Putamen (tissue), 1 donor: Measurements from ENCODE around the gene CD164.
A peak's percentile ranks its signal among the peaks of the same experiment; 100 is the strongest.

Experiments used
- DNase-seq: peaks from one replicate; pipeline ENCODE4 v3.0.0-alpha.2; 2016; ENCODE audit warnings: low spot score

Gene CD164

DNA sequence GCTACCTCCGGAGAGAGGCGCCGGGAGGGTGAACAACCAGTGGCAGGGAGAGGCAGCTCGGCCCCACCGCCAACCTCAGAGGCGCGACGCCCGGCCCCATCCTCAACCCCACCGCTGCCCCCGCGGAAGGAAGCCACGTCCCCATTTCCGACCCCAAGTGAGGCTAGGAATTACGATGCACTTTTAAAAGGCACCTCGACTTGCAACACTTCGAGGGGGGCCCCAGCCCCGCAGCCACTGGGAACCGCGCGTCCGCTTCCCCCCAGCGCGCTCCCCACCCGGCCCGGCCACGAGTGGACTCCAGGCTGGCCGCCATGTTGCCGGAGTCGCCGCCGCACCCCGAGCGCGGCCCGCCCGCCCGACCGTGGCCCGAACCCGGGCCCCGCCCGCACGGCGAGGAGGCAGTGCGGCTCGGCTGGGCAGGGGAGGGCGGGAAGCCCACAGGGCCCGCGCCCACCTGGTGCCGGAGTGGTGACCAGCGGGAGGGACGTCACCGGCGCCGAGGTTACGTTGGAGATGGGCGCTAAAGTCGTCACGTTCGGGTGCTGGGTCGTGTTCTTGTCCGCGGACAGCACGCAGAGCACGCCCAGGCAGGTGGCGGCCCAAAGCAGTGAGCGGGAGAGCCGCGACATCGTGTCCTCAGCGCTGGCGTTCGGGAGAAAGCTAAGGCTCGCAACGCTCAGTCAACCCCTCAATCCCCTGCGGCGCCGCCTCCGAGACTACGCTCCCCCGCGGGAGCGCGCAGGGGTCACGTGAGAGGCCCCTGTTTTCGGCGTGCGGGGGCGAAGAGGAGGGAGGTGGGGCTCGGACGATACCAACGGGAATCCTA lies at the start of gene CD164:
Gene CD164 (minus strand): TSS at position 721 of the 829 bp plus-strand sequence. CDS start 89 bp downstream, at position 632.
- DNase-seq = peak; percentile 95

GRCh38 chr6:109429496-109429895 lies 47.2 kb upstream of the CD164 start:
- no peak for DNase-seq

GRCh38 chr6:109428889-109429477 lies 46.7 kb upstream of the CD164 start:
- DNase-seq = no peak

GRCh38 chr6:109424946-109425345 lies 42.7 kb upstream of the CD164 start:
- DNase-seq = no peak

GRCh38 chr6:109421184-109421583 lies 38.9 kb upstream of the CD164 start:
- no peak for DNase-seq

DNA sequence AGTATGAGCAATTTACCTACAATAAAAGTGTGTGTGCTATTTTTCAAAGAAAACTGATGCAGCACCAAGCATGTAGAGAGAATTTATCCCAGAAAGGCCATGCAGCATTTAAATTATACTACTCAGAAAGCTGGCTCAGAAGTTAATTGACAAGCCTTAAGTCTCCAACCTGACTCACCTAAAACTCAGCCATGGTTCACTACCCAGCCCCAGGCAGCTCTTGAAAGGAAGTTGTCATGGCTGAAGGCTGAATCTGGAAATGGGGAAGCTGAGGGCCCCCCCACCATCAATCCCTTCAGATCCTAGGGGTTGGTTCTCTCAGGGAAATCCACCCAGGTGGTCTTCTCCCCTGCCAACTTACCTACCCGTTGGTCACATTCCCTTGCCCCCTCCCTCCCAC lies 38.5 kb upstream of the CD164 start:
- no peak for DNase-seq

DNA sequence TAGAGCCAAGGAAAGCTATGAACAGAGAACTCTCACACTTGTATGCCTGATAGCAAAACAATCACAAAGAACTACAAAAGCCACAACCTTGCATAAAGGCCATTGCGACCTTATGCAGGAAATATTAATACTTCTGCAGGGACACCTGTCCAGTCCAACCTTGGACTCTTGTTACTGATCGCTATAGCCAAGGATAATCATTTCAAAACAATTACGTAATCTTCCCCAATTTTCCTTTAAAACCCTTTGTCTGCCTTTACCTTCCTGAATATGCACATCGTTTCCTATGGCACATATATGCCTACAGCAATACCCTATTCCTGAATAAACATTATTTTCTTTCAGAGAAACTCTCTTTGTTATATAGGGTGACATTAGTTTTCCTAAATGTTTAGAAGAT lies 35.4 kb upstream of the CD164 start:
- DNase-seq = no peak

GRCh38 chr6:109411034-109411433 lies 28.8 kb upstream of the CD164 start:
- DNase-seq = no peak

GRCh38 chr6:109406196-109406595 lies 23.9 kb upstream of the CD164 start:
- no peak for DNase-seq

DNA sequence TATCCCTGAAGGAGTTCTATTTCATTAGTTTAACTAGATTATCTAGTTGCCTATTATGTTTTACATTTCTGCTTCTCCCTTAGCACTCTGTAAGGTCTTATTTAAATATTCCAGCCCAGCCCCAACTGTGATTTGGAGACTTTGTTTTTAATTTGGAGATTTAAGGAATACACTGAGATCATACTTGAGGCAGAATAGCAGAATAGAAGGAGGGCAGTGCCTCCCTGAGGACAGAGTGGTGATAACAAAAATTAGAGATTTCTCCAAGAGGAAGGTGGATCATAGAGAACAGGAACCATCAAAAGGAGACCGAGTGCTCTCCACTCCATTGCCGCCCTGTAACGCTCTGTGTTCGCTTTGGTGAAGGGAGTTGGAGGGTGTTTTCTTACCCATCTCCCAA lies 14.8 kb upstream of the CD164 start:
- no peak for DNase-seq

GRCh38 chr6:109396046-109396718 lies 13.9 kb upstream of the CD164 start:
- DNase-seq = no peak

GRCh38 chr6:109393886-109394281 lies 11.6 kb upstream of the CD164 start:
- DNase-seq = no peak

DNA sequence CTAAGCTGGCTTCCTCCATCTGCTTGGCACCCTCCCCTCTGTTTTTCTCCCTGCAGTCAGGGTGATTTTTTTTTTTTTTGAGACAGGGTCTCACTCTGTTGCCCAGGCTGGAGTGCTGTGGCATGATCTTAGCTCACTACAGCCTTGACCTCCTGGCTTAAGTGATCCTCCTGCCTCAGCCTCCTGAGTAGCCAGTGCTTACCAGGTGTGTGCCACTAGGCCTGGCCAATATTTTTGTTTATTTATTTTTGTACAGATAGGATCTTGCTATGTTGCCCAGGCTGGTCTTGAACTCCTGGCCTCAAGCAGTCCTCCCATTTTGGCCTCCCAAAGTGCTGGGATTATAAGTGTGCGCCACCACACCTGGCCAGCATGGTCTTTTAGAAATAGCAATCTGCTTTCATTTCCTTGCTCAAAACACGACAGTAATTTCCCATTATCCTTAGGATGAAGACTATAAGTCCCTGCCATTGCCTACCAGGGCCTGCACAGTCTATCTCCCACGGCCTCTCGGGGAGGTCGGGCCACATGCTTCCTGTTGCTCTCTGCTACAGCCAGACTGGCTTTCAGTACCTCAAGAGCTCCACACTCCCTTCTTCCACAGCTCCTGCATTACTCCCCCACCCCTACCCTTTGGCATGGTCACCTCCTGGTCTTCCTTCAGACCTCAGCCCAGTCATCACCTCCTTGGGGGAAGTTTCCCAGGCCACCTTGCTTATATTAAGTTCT lies 11.1 kb upstream of the CD164 start:
- no peak for DNase-seq

DNA sequence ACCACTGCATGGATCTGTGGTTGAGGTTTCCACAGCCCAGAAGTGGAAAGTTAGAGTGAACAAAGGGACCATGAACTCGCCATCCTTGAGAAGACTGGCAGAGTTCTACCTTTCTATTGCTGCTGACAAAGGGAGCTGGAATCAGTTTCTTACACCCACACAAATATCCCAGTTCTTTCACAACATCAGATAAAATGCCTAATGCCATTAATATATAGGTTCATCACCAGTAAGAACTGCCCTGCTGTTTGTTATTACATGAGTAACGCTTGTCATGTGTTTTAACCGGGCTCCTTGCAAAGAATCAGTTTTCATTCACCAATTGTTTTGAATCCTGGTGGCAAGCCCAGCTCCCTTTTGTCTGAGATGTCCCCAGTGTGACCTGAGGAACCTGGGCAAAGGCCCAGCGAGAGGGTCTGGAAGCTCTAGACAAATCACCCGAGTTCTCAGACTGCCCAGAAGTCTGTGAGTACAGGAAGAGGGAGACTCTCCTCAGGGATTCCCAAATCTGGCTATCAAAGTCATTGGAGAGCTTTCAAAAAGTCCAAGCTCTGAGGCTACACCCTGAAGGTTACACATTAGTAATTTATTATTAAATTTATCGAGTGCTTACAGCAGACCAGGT lies 7.5 kb upstream of the CD164 start:
- no peak for DNase-seq

- DNase-seq = no peak
These were observed 6.0 kb upstream of the CD164 start for GRCh38 chr6:109388265-109388664.

DNA sequence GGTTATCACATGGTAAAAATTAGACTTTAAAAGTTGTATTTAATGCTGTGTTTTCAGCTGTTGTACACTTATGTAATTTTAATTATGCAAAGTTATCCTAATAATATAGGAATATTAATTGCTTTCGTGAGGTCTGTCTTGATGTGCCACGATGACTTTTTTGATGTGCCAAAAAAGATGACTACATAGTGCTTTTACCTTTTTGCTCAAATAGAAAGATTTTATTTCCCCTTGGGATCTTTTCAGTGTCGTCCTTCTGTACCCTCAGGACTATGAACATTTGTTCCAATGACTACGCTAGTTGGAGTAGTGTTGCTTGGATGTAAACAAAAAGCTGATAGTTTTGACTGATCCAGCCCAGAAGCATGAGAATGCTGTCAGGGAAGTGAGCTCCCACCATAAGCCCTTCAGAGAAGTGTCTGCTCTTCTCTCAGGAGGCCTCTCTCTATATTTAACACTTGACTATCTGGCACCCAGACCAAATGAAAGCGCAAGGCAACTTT lies 1.2 kb upstream of the CD164 start:
- DNase-seq = no peak

DNA sequence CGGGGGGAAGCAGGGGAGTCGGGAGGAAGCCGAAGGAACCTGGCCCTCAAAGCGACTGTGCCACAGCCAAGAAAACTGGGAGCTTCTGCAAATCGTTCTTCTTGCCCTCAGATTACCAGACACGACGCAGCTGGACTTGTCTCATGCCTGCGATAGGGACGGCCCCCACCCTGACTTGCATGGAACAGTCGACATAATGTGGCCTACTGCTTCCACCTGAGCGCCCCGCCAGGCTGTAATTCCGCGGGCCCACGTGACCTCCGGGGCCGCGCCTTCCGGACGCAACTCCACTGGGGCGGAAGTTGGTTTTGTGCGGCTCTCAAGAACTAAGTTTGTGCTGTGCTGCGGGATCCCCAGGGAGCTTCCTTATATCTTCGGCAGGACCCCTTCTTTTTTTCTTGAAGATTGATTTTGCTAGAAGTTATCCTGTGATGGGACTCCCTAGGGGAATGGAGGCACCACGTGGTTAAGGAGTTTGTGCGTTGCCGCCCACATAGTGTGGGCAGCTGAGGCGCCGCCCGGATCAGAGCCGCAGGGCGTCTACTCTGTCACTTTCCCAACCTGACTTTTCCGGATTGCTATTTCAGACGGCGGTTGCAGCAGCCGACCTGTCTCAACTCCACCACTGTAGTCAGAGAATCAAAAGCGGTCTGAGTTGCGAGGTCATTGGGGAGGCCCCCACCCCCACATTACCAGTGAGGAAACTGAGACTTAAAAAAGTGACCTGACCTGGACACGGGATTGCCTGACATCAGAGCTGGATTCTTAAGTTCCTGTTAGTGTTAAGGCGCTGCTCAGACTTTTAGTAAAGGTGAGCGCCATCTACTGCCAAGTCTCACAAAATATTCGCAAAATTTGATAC lies 540 bp upstream of the CD164 start:
- DNase-seq = peak; percentile 94

DNA sequence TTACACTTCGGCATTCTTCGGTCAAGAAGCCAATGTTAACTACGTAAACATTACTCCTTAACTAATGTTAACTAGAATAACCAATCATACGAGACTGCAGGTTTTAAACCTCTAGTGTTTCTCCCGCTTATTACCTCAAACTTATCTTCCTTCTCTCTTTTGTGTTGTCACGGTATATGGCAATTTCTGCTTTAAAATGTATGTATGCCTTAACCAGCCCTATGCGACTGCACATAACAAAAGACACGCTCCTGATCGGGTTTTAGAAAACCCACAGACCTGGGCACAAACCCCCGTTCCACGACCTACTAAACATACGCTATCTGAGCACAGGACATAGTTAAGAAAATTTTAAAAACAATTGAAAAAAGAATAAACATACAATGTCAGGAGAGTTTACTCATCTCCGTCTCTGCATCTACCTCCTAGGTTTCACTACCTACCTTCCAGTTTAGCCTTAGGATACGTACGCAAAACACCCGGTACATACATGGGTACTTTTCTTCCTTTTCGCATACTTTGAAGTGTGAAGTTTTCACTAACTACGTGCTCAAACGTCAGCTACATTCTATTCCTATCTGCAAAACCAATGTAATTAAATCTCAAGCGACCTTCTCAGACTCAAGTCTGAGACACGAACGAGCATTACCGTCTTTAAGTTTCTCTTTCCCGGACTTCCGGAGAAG lies 1.1 kb downstream of the CD164 start:
- DNase-seq = no peak

DNA sequence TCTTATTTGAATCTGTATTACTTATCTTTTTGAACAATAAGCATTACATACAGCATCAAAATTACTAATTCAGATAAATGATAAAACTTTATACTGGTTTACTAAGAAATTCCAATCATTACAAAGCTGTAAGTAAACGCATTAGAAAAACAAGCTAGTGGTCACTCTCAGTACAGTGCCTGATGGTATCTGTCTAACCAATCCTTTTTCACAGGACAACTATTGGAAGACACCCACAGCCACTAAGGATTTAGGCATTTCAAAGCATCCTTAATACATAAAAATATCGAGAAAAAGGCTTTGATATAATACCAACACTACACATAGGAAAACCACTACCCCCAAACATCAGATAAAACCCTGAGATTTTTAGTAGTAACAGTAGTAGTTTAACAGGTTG lies 2.6 kb downstream of the CD164 start:
- DNase-seq = no peak

- no peak for DNase-seq
These were observed 4.5 kb downstream of the CD164 start for GRCh38 chr6:109377717-109378116.
